ENCODE results near the gene NBPF14.
"Not testable (repeated sequence)": the region's sequence is repeated elsewhere in the genome, so short reads cannot be mapped to it uniquely, and the experiment has no call there.

DNA sequence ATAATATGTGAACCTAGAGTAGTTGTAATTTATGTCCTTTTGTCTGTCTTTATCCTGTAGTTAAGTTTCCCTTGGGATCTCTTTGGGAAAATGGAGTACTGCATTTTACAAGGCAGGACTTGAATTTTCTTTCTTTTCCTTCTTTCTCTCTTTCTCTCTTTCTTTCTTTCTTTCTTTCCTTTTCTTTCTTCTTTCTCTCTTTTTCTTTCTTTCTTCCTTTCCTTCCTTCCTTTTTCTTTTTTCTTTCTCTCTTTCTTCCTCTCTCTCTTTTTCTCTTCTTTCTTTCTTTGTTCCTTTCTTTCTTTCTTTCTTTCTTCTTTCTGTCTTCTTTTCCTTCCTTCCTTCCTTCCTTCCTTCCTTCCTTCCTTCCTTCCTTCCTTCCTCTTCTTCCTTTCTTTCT lies 101.9 kb downstream of the NBPF14 start:
- TF ChIP-seq, protein P1, sequence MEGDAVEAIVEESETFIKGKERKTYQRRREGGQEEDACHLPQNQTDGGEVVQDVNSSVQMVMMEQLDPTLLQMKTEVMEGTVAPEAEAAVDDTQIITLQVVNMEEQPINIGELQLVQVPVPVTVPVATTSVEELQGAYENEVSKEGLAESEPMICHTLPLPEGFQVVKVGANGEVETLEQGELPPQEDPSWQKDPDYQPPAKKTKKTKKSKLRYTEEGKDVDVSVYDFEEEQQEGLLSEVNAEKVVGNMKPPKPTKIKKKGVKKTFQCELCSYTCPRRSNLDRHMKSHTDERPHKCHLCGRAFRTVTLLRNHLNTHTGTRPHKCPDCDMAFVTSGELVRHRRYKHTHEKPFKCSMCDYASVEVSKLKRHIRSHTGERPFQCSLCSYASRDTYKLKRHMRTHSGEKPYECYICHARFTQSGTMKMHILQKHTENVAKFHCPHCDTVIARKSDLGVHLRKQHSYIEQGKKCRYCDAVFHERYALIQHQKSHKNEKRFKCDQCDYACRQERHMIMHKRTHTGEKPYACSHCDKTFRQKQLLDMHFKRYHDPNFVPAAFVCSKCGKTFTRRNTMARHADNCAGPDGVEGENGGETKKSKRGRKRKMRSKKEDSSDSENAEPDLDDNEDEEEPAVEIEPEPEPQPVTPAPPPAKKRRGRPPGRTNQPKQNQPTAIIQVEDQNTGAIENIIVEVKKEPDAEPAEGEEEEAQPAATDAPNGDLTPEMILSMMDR (conservative IDR thresholded peaks at IDR 0.05 in 1 of 2, IDR thresholded peaks at IDR 0.05 in 1 of 2; ENCODE audit: extremely low read depth in 1 of 2, insufficient read depth in 1 of 2, low read depth in 1 of 2, low read length in 2 of 2) = not testable (repeated sequence)
- not testable (repeated sequence) for TF ChIP-seq EZH2 (IDR thresholded peaks at IDR 0.05; ENCODE audit: borderline replicate concordance, low read length)

Data from mammary epithelial cell (primary cell).